NK-92 treated with Interleukin-12 subunit alpha and Interleukin-12 subunit beta, amount 100 ng/mL, for 24 hours (cell line): ENCODE results near the gene FEV.
"Not testable (repeated sequence)": the region's sequence is repeated elsewhere in the genome, so short reads cannot be mapped to it uniquely, and the experiment has no call there.

Experiments
- DNase-seq: peaks from one replicate; lab custom pipeline; 2025; lab: John Stamatoyannopoulos, UW

Gene FEV

GRCh38 chr2:218975060-218975777, 9.8 kb downstream of the FEV start:
- no peak for DNase-seq

GRCh38 chr2:218970894-218971293, 14.1 kb downstream of the FEV start:
- DNase-seq = no peak

- no peak for DNase-seq
Measured at GRCh38 chr2:218964041-218964771, 20.8 kb downstream of the FEV start.

- DNase-seq = no peak
Measured at GRCh38 chr2:218963601-218964000, 21.4 kb downstream of the FEV start.

- DNase-seq = no peak
Measured at GRCh38 chr2:218962859-218963492, 22.0 kb downstream of the FEV start.

GRCh38 chr2:218961651-218962570, 23.1 kb downstream of the FEV start:
- no peak for DNase-seq

GRCh38 chr2:218961229-218961628, 23.8 kb downstream of the FEV start:
- no peak for DNase-seq

- DNase-seq = no peak
Measured at GRCh38 chr2:218960309-218961165, 24.4 kb downstream of the FEV start.

GRCh38 chr2:218959761-218960308, 25.1 kb downstream of the FEV start:
- no peak for DNase-seq

- DNase-seq = peak; percentile 16
Measured at GRCh38 chr2:218959141-218959731, 25.7 kb downstream of the FEV start, which contains the start of gene CDK5R2. Gene CDK5R2, plus strand, starts transcription at chr2:218959666. Its CDS starts 155 bp downstream, at chr2:218959821.

- no peak for DNase-seq
Measured at GRCh38 chr2:218958276-218958675, 26.7 kb downstream of the FEV start.

GRCh38 chr2:218957671-218958070, 27.3 kb downstream of the FEV start:
- no peak for DNase-seq

GRCh38 chr2:218956039-218956438, 28.9 kb downstream of the FEV start:
- DNase-seq = no peak

- no peak for DNase-seq
Measured at GRCh38 chr2:218954541-218955300, 30.3 kb downstream of the FEV start.

- DNase-seq = no peak
Measured at GRCh38 chr2:218953366-218953954, 31.5 kb downstream of the FEV start.

- DNase-seq = no peak
Measured at GRCh38 chr2:218952160-218952559, 32.8 kb downstream of the FEV start.

GRCh38 chr2:218946621-218947020, 38.4 kb downstream of the FEV start:
- no peak for DNase-seq

GRCh38 chr2:218944759-218945404, 40.1 kb downstream of the FEV start:
- DNase-seq = no peak

- not testable (repeated sequence) for DNase-seq
Measured at GRCh38 chr2:218931751-218932150, 53.2 kb downstream of the FEV start.
